Suppressor macrophage (primary cell): ENCODE results near the gene CD274.
A peak's percentile ranks its signal among the peaks of the same experiment; 100 is the strongest.
"Not testable (repeated sequence)": the region's sequence is repeated elsewhere in the genome, so short reads cannot be mapped to it uniquely, and the experiment has no call there.

ENCODE experiments used
- DNase-seq, 4 experiments: peaks; one replicate each; pipeline ENCODE4 v3.0.0-alpha.2; 2020 to 2022

CD274 gene

DNA sequence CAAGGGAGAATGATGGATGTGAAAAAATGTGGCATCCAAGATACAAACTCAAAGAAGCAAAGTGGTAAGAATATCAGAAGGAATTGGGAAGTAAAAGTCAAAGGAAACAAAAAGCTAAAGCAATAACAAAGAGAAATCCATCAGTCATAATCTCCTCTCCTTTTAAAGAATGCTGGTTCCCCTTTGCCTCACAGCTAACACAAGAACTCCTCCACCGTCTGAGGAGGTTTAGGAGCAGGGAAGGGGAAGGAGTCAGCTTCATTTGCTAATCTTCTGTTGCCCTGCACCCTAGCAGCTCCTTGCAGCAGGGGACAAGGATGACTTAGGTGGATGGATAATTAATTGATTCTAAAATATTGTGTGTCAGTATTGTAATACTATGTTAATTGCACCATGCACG lies 16.4 kb downstream of the CD274 start:
- DNase-seq, result peak; percentile 31 to 70 (median 66)

- DNase-seq, result no peak
Measured at GRCh38 chr9:5468850-5469249, 18.5 kb downstream of the CD274 start.

- DNase-seq, result no peak
Measured at GRCh38 chr9:5470122-5470521, 19.8 kb downstream of the CD274 start.

DNA sequence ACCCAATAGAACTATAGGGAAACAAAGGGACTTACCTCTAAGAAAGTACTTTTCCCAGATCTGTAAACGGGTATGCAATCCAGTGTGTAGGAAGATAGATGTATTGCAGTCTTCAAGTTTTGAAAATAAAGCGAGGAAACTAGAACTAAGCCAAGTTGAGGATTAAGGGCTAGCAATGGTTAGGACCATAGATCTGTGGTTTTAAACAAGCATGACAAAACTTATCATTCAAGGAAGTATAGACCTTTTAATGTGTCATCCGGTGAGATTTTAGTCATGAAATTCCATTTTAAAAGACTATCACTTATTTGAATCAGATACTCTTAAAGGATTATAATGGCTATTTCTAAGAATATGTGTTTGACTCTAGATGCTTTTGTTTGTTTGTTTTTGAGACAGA lies 20.5 kb downstream of the CD274 start:
- DNase-seq, result no peak

DNA sequence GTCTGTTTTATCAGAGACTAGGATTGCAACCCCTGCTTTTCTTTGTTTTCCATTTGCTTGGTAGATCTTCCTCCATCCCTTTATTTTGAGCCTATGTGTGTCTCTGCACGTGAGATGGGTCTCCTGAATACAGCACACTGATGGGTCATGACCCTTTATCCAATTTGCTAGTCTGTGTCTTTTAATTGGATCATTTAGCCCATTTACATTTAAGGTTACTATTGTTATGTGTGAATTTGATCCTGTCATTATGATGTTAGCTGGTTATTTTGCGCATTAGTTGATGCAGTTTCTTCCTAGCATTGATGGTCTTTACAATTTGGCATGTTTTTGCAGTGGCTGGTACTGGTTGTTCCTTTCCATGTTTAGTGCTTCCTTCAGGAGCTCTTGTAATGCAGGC lies 25.3 kb downstream of the CD274 start:
- DNase-seq, result not testable (repeated sequence)

GRCh38 chr9:5478206-5478605 lies 27.9 kb downstream of the CD274 start:
- peak; percentile 42 to 79 (median 64) for DNase-seq

DNA sequence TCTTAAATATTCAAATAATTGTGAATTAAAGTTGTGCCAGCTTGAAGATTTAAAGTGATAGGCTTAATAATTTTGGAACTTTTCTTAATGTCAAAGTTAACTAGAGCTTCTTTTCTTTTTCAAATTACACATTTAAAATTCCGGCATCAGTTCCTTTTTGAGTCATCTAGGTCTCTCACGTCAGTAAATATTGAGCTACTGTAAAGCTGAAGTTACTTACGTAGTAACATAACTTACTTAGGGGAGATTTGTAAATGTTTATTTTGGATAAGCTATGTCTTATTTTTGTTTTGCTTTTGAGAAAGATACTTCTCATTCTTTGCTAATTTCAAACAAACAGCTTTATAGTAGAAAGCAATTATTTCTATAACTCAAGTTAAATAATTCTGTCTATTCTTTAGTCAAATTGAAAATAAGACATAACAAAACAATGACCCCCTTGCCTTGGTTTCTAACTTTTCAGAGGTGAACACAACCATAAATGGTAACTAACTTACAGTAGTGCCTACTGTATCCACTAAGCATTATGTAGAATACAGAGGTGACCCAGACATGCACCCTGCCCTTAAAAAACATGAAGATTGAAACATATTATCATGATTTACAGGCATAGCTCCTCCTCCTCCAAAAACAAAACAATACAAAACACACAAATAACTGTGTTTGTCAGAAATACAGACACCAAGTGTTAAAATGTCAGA lies 29.8 kb downstream of the CD274 start:
- no peak for DNase-seq

DNA sequence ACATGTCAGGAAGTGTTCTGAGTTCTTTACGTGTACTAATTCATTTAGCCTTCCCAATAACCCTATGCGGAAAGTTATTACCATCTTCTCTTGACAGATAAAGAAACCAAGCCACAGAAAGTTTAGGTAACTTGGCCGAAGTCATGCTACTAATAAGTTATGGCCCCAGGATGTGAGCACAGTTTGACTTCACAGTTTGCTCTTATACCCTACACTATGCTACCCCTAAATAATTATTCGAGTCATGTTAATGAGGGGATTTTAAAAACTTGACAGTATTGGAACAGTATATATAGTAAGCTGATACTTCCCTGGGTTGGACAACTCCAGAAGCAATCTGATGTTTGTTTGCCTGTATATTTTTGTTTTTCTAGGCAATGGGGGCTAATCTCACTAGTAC lies 30.6 kb downstream of the CD274 start:
- DNase-seq, result no peak

DNA sequence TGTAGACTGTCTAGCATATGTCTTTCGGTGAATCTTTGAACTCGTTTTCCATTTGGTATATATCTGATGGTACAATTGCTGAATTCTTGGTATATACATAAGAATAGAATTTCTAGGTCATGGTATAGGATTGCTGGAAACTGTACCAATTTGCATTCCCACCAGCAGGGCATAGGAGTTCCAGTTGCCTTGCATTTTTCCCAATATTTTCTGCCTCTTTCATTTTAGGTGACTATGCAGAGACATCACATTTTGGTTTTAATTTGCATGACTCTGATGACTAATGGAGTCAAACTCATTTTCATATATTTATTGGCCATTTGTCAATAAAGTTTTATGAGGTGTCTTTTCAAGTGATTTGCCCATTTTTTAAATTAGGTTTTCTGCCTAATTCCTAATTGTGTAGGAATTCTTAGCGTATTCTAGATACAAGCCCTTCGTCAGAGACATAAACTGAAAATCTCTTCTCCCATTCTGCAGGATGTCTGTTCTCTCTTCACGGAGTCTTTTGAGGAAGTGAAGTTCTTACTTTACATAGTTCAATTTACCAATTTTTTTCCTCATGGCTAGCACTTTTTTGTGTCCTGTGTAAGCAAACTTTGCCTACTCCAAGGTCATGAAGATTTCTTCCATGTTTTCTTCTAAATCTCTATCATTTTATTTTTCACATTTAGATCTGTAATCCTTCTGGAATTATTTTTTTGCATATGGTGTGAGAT lies 31.1 kb downstream of the CD274 start:
- peak in 3 of 4 experiments; percentile 8 to 73 (median 63) for DNase-seq

- DNase-seq, result no peak
Measured at GRCh38 chr9:5482194-5482593, 31.9 kb downstream of the CD274 start.

DNA sequence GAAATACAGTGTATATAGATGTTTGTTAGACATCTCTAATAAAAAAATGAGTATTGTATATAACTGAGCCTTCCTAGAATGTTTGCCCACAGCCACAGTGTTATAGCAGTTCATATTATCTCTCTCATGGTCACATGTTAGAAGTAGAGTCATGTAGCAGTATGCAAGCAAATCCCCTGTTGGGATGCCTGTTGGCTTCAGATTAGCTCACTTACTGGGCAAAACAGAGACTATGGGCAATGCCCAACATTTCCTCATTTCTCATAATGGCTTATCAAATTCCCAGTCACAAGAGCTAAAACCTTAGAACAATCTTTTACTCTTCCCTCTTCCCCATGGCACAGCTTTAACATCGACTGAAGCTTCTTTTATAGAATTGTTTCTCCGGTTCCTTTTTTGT lies 33.0 kb downstream of the CD274 start:
- DNase-seq, result peak in 2 of 4 experiments; percentile 18 to 34

DNA sequence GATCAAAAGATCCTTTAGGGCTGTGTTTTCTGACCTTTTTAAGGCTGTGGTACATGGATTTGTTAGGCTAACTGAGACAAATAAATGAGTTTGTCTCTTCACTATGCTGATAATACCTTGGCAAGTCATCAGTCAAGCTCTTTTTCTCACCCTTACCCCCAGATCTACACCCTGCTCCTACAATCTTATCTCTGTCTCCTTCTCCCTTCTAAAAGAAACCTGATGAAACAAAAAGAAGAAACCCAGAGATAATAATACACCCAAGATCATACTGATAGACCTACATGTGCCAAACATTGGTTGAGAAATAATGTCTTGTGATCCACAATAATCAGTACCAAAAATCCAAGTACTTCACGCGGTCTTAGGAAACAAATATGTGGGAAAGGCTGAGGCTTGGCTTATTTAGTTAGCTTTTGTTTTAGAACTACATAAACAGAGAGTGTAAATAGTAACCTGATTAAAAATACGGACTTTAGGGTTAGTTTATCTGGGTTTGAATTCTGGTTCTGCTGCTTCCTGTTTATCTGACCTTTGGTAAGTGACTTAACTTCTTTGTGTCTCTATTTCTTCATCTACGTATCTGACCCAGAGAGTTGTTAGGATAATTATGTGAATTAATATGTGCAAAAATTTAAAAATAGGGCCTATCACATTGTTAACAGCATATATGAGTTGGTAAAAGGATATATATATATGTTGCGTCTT lies 35.2 kb downstream of the CD274 start:
- peak in 1 of 4 experiments; percentile 8 for DNase-seq

- DNase-seq, result no peak
Measured at GRCh38 chr9:5486988-5487387, 36.6 kb downstream of the CD274 start.

GRCh38 chr9:5488221-5489008 lies 38.1 kb downstream of the CD274 start:
- peak in 1 of 4 experiments; percentile 39 for DNase-seq

DNA sequence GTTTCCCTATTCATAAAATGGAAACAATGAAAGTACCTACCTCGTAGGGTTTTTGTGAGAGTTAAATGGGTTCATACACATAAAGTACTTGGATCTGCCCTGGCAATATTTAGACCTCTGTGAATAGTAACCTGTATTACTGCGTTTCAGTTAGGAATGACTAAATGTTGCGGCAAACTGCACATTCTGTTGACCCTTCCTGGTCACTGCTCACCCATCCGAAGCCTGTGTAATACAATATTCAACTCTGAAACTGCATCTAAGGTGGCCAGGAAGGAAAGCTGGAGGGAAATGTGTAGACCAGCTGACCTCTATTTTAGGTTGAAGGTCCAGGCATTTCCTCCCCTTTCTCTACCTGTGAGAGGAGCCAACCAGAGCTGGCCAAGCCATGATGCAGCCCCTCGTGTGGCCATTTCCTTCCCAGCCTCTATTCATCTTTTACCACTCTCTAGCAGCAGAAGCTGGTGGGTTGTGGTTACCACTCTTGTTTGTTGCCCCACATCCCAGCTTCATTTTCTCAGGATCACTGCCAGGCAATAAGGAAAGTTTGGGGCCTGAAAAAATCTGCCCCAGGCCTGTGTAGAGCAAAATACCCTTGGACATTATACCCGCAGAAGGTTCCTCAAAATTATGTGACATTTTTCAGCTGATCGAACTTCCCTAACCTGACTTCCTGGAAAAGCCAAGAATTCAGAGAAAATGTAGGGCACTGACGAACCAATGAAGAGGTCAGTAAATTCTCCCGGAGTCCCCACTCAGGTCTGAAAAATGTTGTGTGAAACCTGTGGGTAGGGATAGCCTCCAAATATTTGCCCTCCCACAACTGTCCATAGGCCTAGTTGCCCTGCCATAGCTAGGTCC lies 39.5 kb downstream of the CD274 start:
- DNase-seq, result peak; percentile 57 to 79 (median 70)

GRCh38 chr9:5492965-5493678 lies 42.8 kb downstream of the CD274 start:
- peak in 3 of 4 experiments; percentile 37 to 62 (median 49) for DNase-seq

DNA sequence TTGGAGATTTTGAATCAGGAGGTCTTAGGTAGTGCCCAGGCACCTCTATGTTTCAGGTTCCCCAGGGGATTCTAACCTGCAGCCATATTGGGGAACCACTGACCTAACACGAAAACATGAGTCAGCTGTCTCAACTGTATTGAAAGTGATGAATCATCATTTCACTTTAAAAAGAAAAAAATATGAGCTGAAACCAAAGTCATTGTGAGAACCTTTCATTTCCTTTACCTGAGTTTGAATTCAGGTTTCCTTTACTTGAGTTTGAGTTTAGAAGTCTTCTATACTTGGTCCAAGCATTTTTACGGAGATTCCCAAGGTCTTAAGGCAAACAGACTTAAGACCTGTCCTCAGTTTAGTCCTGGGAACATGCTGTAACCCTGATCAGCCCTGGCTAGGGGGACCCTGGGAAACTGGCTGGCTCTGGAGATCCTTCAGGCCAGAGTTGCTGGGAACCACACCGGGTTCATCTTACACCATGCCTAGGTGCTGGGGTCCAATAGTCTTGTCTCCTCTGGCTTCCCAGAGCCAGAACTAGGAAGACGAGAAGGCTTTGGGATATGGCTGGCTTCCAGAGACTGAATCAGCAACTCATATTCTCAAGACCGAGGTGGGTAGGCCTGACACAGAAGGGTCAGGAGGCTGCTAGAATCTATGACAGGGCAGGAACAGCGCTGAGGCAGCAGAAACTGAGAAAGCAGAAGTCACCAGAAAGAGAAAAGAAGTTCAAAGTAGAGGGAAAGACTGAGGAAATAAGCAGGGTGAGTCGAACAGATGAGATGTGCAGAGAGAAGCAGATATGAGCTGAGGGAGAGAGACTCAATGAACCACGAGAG lies 43.6 kb downstream of the CD274 start:
- peak; percentile 89 to 96 (median 92) for DNase-seq

DNA sequence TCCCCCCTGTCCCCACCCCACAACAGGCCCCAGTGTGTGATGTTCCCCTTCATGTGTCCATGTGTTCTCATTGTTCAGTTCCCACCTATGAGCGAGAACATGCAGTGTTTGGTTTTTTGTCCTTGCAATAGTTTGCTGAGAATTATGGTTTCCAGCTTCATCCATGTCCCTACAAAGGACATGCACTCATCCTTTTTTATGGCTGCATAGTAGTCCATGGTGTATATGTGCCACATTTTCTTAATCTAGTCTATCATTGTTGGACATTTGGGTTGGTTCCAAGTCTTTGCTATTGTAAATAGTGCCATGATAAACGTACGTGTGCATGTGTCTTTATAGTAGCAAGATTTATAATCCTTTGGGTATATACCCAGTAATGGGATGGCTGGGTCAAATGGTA lies 44.4 kb downstream of the CD274 start:
- not testable (repeated sequence) for DNase-seq

DNA sequence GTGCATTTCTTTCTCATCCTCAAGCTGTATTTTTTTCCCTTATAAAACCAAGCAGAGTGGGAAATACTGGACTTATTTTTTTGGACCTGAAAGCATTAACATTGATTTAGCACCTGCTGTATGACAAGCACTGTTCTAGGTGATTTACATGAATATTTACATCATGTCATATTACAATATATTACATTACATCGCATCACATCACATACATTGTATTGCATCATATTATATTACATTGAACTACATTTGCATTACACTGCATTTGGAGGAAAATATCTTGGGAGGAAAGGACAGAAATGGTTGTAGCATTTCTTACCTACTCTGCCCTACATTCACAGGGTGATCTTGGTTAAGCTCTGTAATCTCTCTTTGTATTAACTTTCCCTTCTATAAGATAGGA lies 48.8 kb downstream of the CD274 start:
- no peak for DNase-seq

GRCh38 chr9:5499889-5500398 lies 49.6 kb downstream of the CD274 start:
- DNase-seq, result peak in 3 of 4 experiments; percentile 49 to 53 (median 52)
